SK-N-SH (cell line): Measurements from ENCODE around the gene NRF1. TPM values are rescaled to one million over a fixed set of nuclear protein-coding genes. Genes with fewer than 3 reads are reported as not detected.

Experiments
- CTCF ChIA-PET: fragments of 300-600, 350-600 bp; formaldehyde crosslinking; extraction: SDS; loops from one replicate; lab custom pipeline; 2021; lab: Yijun Ruan, JAX
- POLR2A ChIA-PET: fragments of 350-600 bp; sonication (Branson Sonifier 250); formaldehyde crosslinking; extraction: SDS; loops from one replicate; lab custom pipeline; 2020; ENCODE audit warnings: antibody characterized with exemption, inconsistent platforms; lab: Yijun Ruan, JAX
- DNase-seq: peaks from one replicate; pipeline ENCODE4 v3.0.0; 2012
- H2AFZ ChIP-seq: fragments of 200-600 bp; sonication (generic); 2 replicates; pipeline ENCODE4 v1.8.1; 2016; ENCODE audit warnings: antibody characterized with exemption, mild to moderate bottlenecking, low read depth
- H3F3A ChIP-seq: fragments of 200-600 bp; sonication (generic); replicated peaks from 2 replicates; pipeline ENCODE3; 2016; ENCODE audit warnings: antibody characterized with exemption, mild to moderate bottlenecking; ENCODE audit not compliant: insufficient read depth
- H3K27ac ChIP-seq, 2 experiments: fragments of 200-500 bp in 1 of 2; fragments of 200-600 bp in 1 of 2; sonication (Bioruptor generic) in 1 of 2; sonication (generic), shearing (Covaris generic) in 1 of 2; 2 replicates each; pipeline versions ENCODE4 v1.5.1 to v1.6.1; 2014 to 2016; ENCODE audit warnings: low read depth in 2 of 2, inconsistent platforms in 1 of 2, low read length in 1 of 2, mild to moderate bottlenecking in 1 of 2, mixed read lengths in 1 of 2
- H3K27me3 ChIP-seq: fragments of 200-600 bp; sonication (generic), shearing (Covaris generic); 2 replicates; pipeline ENCODE4 v1.6.1; 2016; ENCODE audit warnings: mixed run types; ENCODE audit not compliant: insufficient read depth
- H3K36me3 ChIP-seq, 2 experiments: fragments of 200-500 bp in 1 of 2; fragments of 200-600 bp in 1 of 2; sonication (Bioruptor generic) in 1 of 2; sonication (generic) in 1 of 2; replicated peaks in 1 of 2; 2 replicates each; pipeline versions ENCODE3 to v1.5.1; 2014 to 2016; ENCODE audit warnings: low read length in 1 of 2, mild to moderate bottlenecking in 1 of 2; ENCODE audit not compliant: insufficient read depth in 2 of 2, control insufficient read depth in 1 of 2
- H3K4me1 ChIP-seq, 2 experiments: fragments of 200-500 bp in 1 of 2; fragments of 200-600 bp in 1 of 2; sonication (Bioruptor generic) in 1 of 2; sonication (generic), shearing (Covaris generic) in 1 of 2; 2 replicates each; pipeline versions ENCODE4 v1.5.1 to v1.6.1; 2014 to 2016; ENCODE audit warnings: low read depth in 1 of 2, low read length in 1 of 2, mixed run types in 1 of 2; ENCODE audit not compliant: insufficient read depth in 2 of 2, control insufficient read depth in 1 of 2
- H3K4me2 ChIP-seq: fragments of 200-600 bp; sonication (generic), shearing (Covaris generic); 2 replicates; pipeline ENCODE4 v1.6.1; 2017; ENCODE audit warnings: mixed run types
- H3K4me3 ChIP-seq, 2 experiments: fragments of 200-500 bp in 1 of 2; fragments of 200-600 bp in 1 of 2; sonication (Bioruptor generic) in 1 of 2; sonication (generic), shearing (Covaris generic) in 1 of 2; 2 replicates each; pipeline versions ENCODE4 v1.5.1 to v1.8.1; 2014 to 2016; ENCODE audit warnings: low read depth in 2 of 2, inconsistent platforms in 1 of 2, low read length in 1 of 2, mild to moderate bottlenecking in 1 of 2, mixed read lengths in 1 of 2, moderate library complexity in 1 of 2
- H3K79me2 ChIP-seq: fragments of 200-600 bp; sonication (generic); 2 replicates; pipeline ENCODE4 v1.8.1; 2017; ENCODE audit warnings: mild to moderate bottlenecking; ENCODE audit not compliant: insufficient read depth
- H3K9ac ChIP-seq: fragments of 200-600 bp; sonication (generic); 2 replicates; pipeline ENCODE4 v1.6.1; 2017; ENCODE audit warnings: mixed run types
- H3K9me2 ChIP-seq: fragments of 200-600 bp; sonication (generic); 2 replicates; pipeline ENCODE4 v1.6.1; 2017; ENCODE audit warnings: mixed run types
- H3K9me3 ChIP-seq: fragments of 200-600 bp; sonication (generic); 2 replicates; pipeline ENCODE4 v1.6.1; 2017; ENCODE audit warnings: mixed run types, mild to moderate bottlenecking, moderate library complexity
- H4K20me1 ChIP-seq: fragments of 200-600 bp; sonication (generic); 2 replicates; pipeline ENCODE4 v1.6.1; 2017; ENCODE audit warnings: mild to moderate bottlenecking, mixed run types; ENCODE audit not compliant: insufficient read depth
- CHD2 ChIP-seq: fragments of 150-350 bp; IDR thresholded peaks from 2 replicates; pipeline ENCODE4 v1.6.1; 2018; ENCODE audit warnings: low read length; ENCODE audit not compliant: partially characterized antibody
- EP300 ChIP-seq, 2 experiments: IDR thresholded peaks; 2 replicates each; pipeline versions ENCODE4 v1.4.0 to v1.6.1; 2012; ENCODE audit warnings: borderline replicate concordance in 1 of 2, low read depth in 1 of 2, low read length in 1 of 2
- FOXJ3 ChIP-seq: sonication (generic); formaldehyde crosslinking; IDR thresholded peaks from 2 replicates; pipeline ENCODE4 v1.5.1; 2020; ENCODE audit warnings: mild to moderate bottlenecking, missing genetic modification reagents
- GABPA ChIP-seq: IDR thresholded peaks from 2 replicates; pipeline ENCODE4 v1.4.0; 2012; ENCODE audit warnings: low read depth, mild to moderate bottlenecking
- GATA2 ChIP-seq: sonication (generic); formaldehyde crosslinking; IDR thresholded peaks from 2 replicates; pipeline ENCODE4 v1.5.0; 2020; ENCODE audit warnings: mild to moderate bottlenecking, missing genetic modification reagents
- IRF3 ChIP-seq: fragments of 150-350 bp; IDR thresholded peaks from 2 replicates; pipeline ENCODE4 v1.6.1; 2016; ENCODE audit warnings: mild to moderate bottlenecking, low read depth, low read length
- JUND ChIP-seq: IDR thresholded peaks from 2 replicates; pipeline ENCODE4 v1.4.0; 2012
- NRF1 ChIP-seq: IDR thresholded peaks from 2 replicates; pipeline ENCODE4 v1.6.1; 2012; ENCODE audit warnings: low read depth, mild to moderate bottlenecking, low read length
- POLR2AphosphoS5 ChIP-seq: IDR thresholded peaks from 2 replicates; pipeline ENCODE4 v1.6.1; 2012; ENCODE audit warnings: low read depth, low read length
- REST ChIP-seq: IDR thresholded peaks from 2 replicates; pipeline ENCODE4 v1.6.1; 2012; ENCODE audit warnings: mild to moderate bottlenecking, low read depth, low read length, moderate library complexity
- RFX5 ChIP-seq: IDR thresholded peaks from 2 replicates; pipeline ENCODE4 v1.6.1; 2012; ENCODE audit warnings: mild to moderate bottlenecking, improper control_type of control experiment, low read length
- RXRA ChIP-seq: IDR thresholded peaks from 2 replicates; pipeline ENCODE4 v1.4.0; 2012; ENCODE audit warnings: low read depth, mild to moderate bottlenecking, borderline replicate concordance
- SMC3 ChIP-seq: IDR thresholded peaks from 2 replicates; pipeline ENCODE4 v1.6.1; 2012; ENCODE audit warnings: low read depth, low read length, improper control_type of control experiment
- WGBS: methylation state at CpG from one replicate; pipeline ENCODE4 v1.1.6; 2017; ENCODE audit warnings: low lambda C conversion rate; 5-methylcytosine and 5-hydroxymethylcytosine counted together
- polyA plus RNA-seq, 3 experiments: library from polyadenylated mRNA; depleted of rRNA; stranded (reverse); fragments of >200 nt; gene quantifications; 2 replicates each; pipeline ENCODE4 v1.2.3, GENCODE V29; 2012
- TF ChIP-seq, protein P1 (sequence below): IDR thresholded peaks from 2 replicates; pipeline ENCODE4 v1.4.0; 2012; ENCODE audit warnings: low read depth, borderline replicate concordance
- TF ChIP-seq, protein P2 (sequence below): IDR thresholded peaks from 2 replicates; pipeline ENCODE4 v1.4.0; 2012; ENCODE audit warnings: low read depth, borderline replicate concordance
- TF ChIP-seq, protein P3 (sequence below): IDR thresholded peaks from 2 replicates; pipeline ENCODE4 v1.4.0; 2012; ENCODE audit warnings: low read depth

The NRF1 gene
- polyA plus RNA-seq, 1 of the 3 experiments (the other 2 are of a cell fraction), result 10.9 TPM

GRCh38 chr7:129567377-129567776 is 44.1 kb upstream of the NRF1 start:
- H3K4me3 ChIP-seq, result no peak overlapping the region
- CTCF ChIA-PET, result no interaction called here

DNA sequence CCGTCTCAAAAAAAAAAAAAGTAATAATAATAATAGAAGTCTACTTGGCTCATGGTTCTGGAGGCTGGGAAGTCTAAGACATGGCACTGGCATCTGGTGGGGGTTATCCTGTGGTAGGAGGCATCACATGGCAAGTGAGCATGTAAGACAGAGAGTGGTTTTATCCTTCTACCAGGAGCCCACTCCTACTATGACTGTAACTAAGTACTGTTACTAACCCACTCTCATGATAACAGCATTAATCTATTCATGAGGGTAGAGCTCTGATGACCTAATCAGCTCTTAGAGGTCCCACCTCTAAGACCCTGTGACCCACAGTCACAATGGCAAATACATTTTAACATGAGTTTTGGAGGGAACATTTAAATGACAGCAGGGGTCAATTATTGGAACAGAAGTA is 43.3 kb upstream of the NRF1 start:
- CTCF ChIA-PET, result no interaction called here
- POLR2A ChIA-PET, result no interaction called here
- no peak for TF ChIP-seq SMC3
- no peak for TF ChIP-seq NRF1
- no peak for TF ChIP-seq REST
- TF ChIP-seq POLR2AphosphoS5, result no peak
- no peak for TF ChIP-seq EP300 (IDR thresholded peaks at IDR 0.05; ENCODE audit: borderline replicate concordance in 1 of 2, low read depth in 1 of 2, low read length in 1 of 2)
- no peak for TF ChIP-seq GATA2 (CRISPR knock-in tag)
- no peak for TF ChIP-seq GABPA
- TF ChIP-seq IRF3, result no peak
- no peak for TF ChIP-seq RXRA

More at GRCh38 chr7:129567377-129567776, 44.1 kb upstream of the NRF1 start:
- H3K36me3 ChIP-seq, result no peaks in the 10 kb centered on the region
- H3K9ac ChIP-seq, result no peak overlapping the region
- no peak overlapping the region for H2AFZ ChIP-seq
- no peaks in the 10 kb centered on the region; a peak in 1 of 4 replicates for H3K4me1 ChIP-seq
- H3K9me2 ChIP-seq, result no peaks in the 10 kb centered on the region
- H3K27ac ChIP-seq, result no peak overlapping the region
- peaks cover 8% of the 10 kb centered on the region; the same call in 1 of the 2 replicates for H3K27me3 ChIP-seq
- peaks cover 13% of the 10 kb centered on the region for H3F3A ChIP-seq
- POLR2A ChIA-PET, result no interaction called here
- no peaks in the 10 kb centered on the region for H3K79me2 ChIP-seq
- H3K4me2 ChIP-seq, result no peak overlapping the region
- DNase-seq, result no peak
- TF ChIP-seq GATA2 (CRISPR knock-in tag) (no peak), IRF3 (no peak), JUND (no peak), FOXJ3 (CRISPR knock-in tag) (no peak), RXRA (no peak), GABPA (no peak), POLR2AphosphoS5 (no peak), RFX5 (no peak), CHD2 (no peak)
- TF ChIP-seq, protein P1, sequence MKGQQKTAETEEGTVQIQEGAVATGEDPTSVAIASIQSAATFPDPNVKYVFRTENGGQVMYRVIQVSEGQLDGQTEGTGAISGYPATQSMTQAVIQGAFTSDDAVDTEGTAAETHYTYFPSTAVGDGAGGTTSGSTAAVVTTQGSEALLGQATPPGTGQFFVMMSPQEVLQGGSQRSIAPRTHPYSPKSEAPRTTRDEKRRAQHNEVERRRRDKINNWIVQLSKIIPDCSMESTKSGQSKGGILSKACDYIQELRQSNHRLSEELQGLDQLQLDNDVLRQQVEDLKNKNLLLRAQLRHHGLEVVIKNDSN, result no peak
- TF ChIP-seq, protein P2, sequence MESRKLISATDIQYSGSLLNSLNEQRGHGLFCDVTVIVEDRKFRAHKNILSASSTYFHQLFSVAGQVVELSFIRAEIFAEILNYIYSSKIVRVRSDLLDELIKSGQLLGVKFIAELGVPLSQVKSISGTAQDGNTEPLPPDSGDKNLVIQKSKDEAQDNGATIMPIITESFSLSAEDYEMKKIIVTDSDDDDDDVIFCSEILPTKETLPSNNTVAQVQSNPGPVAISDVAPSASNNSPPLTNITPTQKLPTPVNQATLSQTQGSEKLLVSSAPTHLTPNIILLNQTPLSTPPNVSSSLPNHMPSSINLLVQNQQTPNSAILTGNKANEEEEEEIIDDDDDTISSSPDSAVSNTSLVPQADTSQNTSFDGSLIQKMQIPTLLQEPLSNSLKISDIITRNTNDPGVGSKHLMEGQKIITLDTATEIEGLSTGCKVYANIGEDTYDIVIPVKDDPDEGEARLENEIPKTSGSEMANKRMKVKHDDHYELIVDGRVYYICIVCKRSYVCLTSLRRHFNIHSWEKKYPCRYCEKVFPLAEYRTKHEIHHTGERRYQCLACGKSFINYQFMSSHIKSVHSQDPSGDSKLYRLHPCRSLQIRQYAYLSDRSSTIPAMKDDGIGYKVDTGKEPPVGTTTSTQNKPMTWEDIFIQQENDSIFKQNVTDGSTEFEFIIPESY, result no peak
- TF ChIP-seq, protein P3, sequence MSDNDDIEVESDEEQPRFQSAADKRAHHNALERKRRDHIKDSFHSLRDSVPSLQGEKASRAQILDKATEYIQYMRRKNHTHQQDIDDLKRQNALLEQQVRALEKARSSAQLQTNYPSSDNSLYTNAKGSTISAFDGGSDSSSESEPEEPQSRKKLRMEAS, result no peak
- no peaks in the 10 kb centered on the region for H4K20me1 ChIP-seq
- peaks cover 4% of the 10 kb centered on the region; the same call in 1 of the 2 replicates for H3K9me3 ChIP-seq
- WGBS, result 93% methylated on average over 3 of the region's 3 CpGs

More for the DNA sequence above, 43.3 kb upstream of the NRF1 start:
- no peak for DNase-seq
- Histone ChIP-seq H3K27ac (no peak overlapping the region), H3K4me2 (no peak overlapping the region), H4K20me1 (no peaks in the 10 kb centered on the region), H3K79me2 (no peaks in the 10 kb centered on the region), H2AFZ (no peak overlapping the region), H3K9me3 (peaks cover 4% of the 10 kb centered on the region; the same call in 1 of the 2 replicates), H3K9me2 (no peaks in the 10 kb centered on the region), H3K27me3 (peaks cover 8% of the 10 kb centered on the region; the same call in 1 of the 2 replicates), H3K4me3 (no peak overlapping the region), H3F3A (peaks cover 13% of the 10 kb centered on the region), H3K9ac (no peak overlapping the region), H3K36me3 (no peaks in the 10 kb centered on the region), H3K4me1 (no peaks in the 10 kb centered on the region; a peak in 1 of 4 replicates)
- 82% methylated on average over 1 of the region's 1 CpG for WGBS
